ENCODE measurements around the gene FKBP1A.

Gene FKBP1A

DNA sequence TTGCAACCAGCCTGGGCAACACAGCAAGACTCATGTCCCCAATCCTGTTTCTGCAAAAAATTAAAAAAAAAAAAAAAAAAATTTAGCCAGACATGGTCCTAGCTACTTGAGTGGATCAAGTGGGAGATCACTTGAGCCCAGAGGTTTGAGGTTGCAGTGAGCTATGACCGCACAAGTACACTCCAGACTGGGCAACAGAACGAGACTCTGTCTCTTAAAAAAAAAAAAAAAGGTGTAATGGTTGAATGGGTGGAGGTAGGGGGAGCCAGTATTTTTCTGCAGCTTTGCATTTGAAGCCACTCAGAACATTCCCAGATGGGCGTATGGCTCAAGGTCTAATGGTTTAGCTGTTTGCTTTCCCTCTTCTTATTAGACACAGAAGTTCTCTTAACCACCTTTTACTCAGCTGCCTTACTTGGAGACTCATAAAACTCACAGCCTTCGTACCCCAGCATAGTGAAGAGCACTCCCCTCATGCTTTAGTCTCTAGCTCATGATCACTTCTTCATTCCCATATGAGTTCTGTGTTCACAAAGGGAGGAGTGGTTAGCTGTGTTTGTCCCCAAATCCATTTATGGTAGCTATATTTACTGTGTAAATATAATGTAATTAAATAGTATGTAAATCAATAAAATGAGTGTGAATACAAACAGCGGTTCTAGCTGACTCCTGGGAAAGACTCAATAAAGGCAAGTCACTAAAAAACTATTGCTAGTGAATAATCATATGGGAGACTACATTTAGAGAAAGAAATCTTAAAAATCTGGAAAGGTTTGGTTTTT is 9.0 kb downstream of the FKBP1A start:
- H3K27ac ChIP-seq = no peak overlapping the region
- ChIA-PET CTCF (interaction anchor here (0.7 kb wide), 1 partner anchor 15 kb away, joined by 3 read pairs; no protein-coding TSS in a partner anchor), POLR2A (ENCODE audit: low non-redundant PET) (no interaction called here)
- DNase-seq (ENCODE audit: low spot score) = no peak
- TF ChIP-seq, protein P1, sequence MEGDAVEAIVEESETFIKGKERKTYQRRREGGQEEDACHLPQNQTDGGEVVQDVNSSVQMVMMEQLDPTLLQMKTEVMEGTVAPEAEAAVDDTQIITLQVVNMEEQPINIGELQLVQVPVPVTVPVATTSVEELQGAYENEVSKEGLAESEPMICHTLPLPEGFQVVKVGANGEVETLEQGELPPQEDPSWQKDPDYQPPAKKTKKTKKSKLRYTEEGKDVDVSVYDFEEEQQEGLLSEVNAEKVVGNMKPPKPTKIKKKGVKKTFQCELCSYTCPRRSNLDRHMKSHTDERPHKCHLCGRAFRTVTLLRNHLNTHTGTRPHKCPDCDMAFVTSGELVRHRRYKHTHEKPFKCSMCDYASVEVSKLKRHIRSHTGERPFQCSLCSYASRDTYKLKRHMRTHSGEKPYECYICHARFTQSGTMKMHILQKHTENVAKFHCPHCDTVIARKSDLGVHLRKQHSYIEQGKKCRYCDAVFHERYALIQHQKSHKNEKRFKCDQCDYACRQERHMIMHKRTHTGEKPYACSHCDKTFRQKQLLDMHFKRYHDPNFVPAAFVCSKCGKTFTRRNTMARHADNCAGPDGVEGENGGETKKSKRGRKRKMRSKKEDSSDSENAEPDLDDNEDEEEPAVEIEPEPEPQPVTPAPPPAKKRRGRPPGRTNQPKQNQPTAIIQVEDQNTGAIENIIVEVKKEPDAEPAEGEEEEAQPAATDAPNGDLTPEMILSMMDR (conservative IDR thresholded peaks at IDR 0.05; ENCODE audit: low read depth) = no peak

- TF ChIP-seq, protein P1 (conservative IDR thresholded peaks at IDR 0.05; ENCODE audit: low read depth) = no peak
- no peak overlapping the region for H3K27ac ChIP-seq
- ChIA-PET CTCF (interaction anchor here (1.8 kb wide), 1 partner anchor 53 kb away, joined by 5 read pairs; no protein-coding TSS in a partner anchor), POLR2A (ENCODE audit: low non-redundant PET) (no interaction called here)
- DNase-seq (ENCODE audit: low spot score) = no peak
Measured at GRCh38 chr20:1382670-1383069, 10.2 kb downstream of the FKBP1A start.

- H3K27ac ChIP-seq = no peak overlapping the region
- CTCF ChIA-PET = interaction anchor here (1.8 kb wide), 1 partner anchor 54 kb away, joined by 5 read pairs; no protein-coding TSS in a partner anchor
- TF ChIP-seq, protein P1 (conservative IDR thresholded peaks at IDR 0.05; ENCODE audit: low read depth) = no peak
- no peak for DNase-seq (ENCODE audit: low spot score)
- POLR2A ChIA-PET (ENCODE audit: low non-redundant PET) = no interaction called here
Measured at GRCh38 chr20:1381753-1382591, 10.9 kb downstream of the FKBP1A start.

DNA sequence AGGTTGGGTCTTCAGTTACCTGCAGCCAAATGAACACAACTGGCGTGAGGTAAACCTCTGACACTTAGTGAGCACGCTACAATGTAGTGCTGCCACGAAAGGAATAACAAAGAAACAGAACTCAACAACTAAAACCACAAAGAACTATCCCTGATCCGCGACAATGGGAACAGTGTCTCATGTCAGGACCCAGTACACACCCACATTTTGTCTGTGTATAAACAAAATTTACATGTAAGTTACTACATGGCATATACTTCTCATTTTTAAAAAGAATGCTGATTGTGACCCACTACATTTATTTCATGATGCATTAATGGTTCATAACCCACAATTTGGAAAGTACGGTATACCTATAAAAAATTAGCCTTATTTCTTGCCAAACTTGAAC is 14.1 kb downstream of the FKBP1A start:
- ChIA-PET CTCF (no interaction called here), POLR2A (ENCODE audit: low non-redundant PET) (no interaction called here)
- TF ChIP-seq, protein P1 (conservative IDR thresholded peaks at IDR 0.05; ENCODE audit: low read depth) = no peak
- no peak overlapping the region for H3K27ac ChIP-seq
- no peak for DNase-seq (ENCODE audit: low spot score)

- TF ChIP-seq, protein P1 (conservative IDR thresholded peaks at IDR 0.05; ENCODE audit: low read depth) = no peak
- POLR2A ChIA-PET (ENCODE audit: low non-redundant PET) = no interaction called here
- CTCF ChIA-PET = no interaction called here
- peak; percentile 49 for DNase-seq (ENCODE audit: low spot score)
- peak overlapping the region; percentile 35 for H3K27ac ChIP-seq
Measured at GRCh38 chr20:1377984-1378734, 14.7 kb downstream of the FKBP1A start.
